Endothelial cell of umbilical vein (primary cell): ENCODE data around the gene SFMBT1. TPM values are rescaled to one million over a fixed set of nuclear protein-coding genes. Genes with fewer than 3 reads are reported as not detected.

Experiments used
- BruUV-seq: library from RNA; stranded (reverse); fragments of 400-500 nt; replicated peaks from 2 replicates; lab custom pipeline; 2021; lab: Mats Ljungman, UMichigan
- CTCF ChIA-PET: fragments of 300-600, 350-600 bp; sonication (Branson Sonifier 250); formaldehyde crosslinking; loops from one replicate; lab custom pipeline; 2021; ENCODE audit warnings: antibody characterized with exemption, inconsistent platforms; lab: Charles Lee
- POLR2A ChIA-PET: fragments of 300-600, 350-600 bp; sonication (Branson Sonifier 250); formaldehyde crosslinking; loops from one replicate; lab custom pipeline; 2021; ENCODE audit warnings: antibody characterized with exemption, inconsistent platforms; lab: Charles Lee
- DNase-seq: peaks from one replicate; pipeline ENCODE4 v3.0.0-alpha.2; 2011; ENCODE audit warnings: low read depth, low spot score
- FAIRE-seq: peaks from 2 replicates; lab custom pipeline; 2011; peaks lifted over from hg19 to GRCh38; lab: Jason Lieb, UNC
- H2AFZ ChIP-seq: 2 replicates; pipeline ENCODE4 v1.6.0; 2012; ENCODE audit warnings: low read depth, low read length, control low read depth, inconsistent platforms
- H3K27ac ChIP-seq: 2 replicates; pipeline ENCODE4 v1.5.1; 2011; ENCODE audit warnings: low read depth, mild to moderate bottlenecking, control low read depth, low read length, moderate library complexity; ENCODE audit not compliant: insufficient read depth
- H3K27me3 ChIP-seq, 2 experiments: 2 replicates each; pipeline versions ENCODE4 v1.6.0 to v1.6.1; 2011; ENCODE audit warnings: low read length in 2 of 2, mixed read lengths in 1 of 2; ENCODE audit not compliant: control insufficient read depth in 2 of 2, insufficient read depth in 2 of 2
- H3K36me3 ChIP-seq, 2 experiments: 2 replicates in 1 of 2; 3 replicates in 1 of 2; pipeline ENCODE4 v1.5.1; 2011; ENCODE audit warnings: low read length in 2 of 2, mild to moderate bottlenecking in 1 of 2, moderate library complexity in 1 of 2; ENCODE audit not compliant: control insufficient read depth in 2 of 2, insufficient read depth in 2 of 2; ENCODE audit errors: extremely low read depth in 1 of 2
- H3K4me1 ChIP-seq: 3 replicates; pipeline ENCODE4 v1.5.1; 2011; ENCODE audit warnings: mild to moderate bottlenecking, low read length; ENCODE audit not compliant: control insufficient read depth, insufficient read depth; ENCODE audit errors: extremely low read depth
- H3K4me2 ChIP-seq: 2 replicates; pipeline ENCODE4 v1.6.1; 2011; ENCODE audit warnings: low read length, control low read depth, mixed read lengths; ENCODE audit not compliant: insufficient read depth
- H3K4me3 ChIP-seq, 3 experiments: fragments of 200-600 bp in 1 of 3; sonication (generic), shearing (Covaris generic) in 1 of 3; replicated peaks in 1 of 3; 2 replicates each; pipeline ENCODE4 v1.5.1; 2011 to 2016; ENCODE audit warnings: control low read depth in 3 of 3, low read length in 3 of 3, mild to moderate bottlenecking in 2 of 3, inconsistent platforms in 1 of 3, low read depth in 1 of 3, moderate library complexity in 1 of 3; ENCODE audit not compliant: insufficient read depth in 1 of 3
- H3K79me2 ChIP-seq: 2 replicates; pipeline ENCODE4 v1.6.0; 2012; ENCODE audit warnings: low read length, inconsistent platforms; ENCODE audit not compliant: control insufficient read depth, insufficient read depth
- H3K9ac ChIP-seq: replicated peaks from 2 replicates; pipeline ENCODE3; 2011; ENCODE audit warnings: low read length, control low read depth; ENCODE audit not compliant: insufficient read depth; ENCODE audit errors: extremely low read depth
- H3K9me1 ChIP-seq: replicated peaks from 3 replicates; pipeline ENCODE4 v1.6.0; 2011; ENCODE audit warnings: mild to moderate bottlenecking, low read length; ENCODE audit not compliant: control insufficient read depth, insufficient read depth; ENCODE audit errors: extremely low read depth
- H3K9me3 ChIP-seq: replicated peaks from 2 replicates; pipeline ENCODE4 v1.5.1; 2012; ENCODE audit warnings: low read length, inconsistent platforms; ENCODE audit not compliant: control insufficient read depth, insufficient read depth
- H4K20me1 ChIP-seq: replicated peaks from 2 replicates; pipeline ENCODE3; 2011; ENCODE audit warnings: mild to moderate bottlenecking, low read length; ENCODE audit not compliant: control insufficient read depth, insufficient read depth; ENCODE audit errors: extremely low read depth
- EZH2 ChIP-seq: IDR thresholded peaks from 2 replicates; pipeline ENCODE4 v1.6.1; 2012; ENCODE audit warnings: borderline replicate concordance, low read depth, mild to moderate bottlenecking, moderate library complexity, low read length, inconsistent platforms; ENCODE audit not compliant: severe bottlenecking
- FOS ChIP-seq: IDR thresholded peaks from 2 replicates; pipeline ENCODE4 v1.6.1; 2011; ENCODE audit warnings: mild to moderate bottlenecking, low read length, moderate library complexity, borderline replicate concordance; ENCODE audit not compliant: insufficient read depth
- GATA2 ChIP-seq: IDR thresholded peaks from 2 replicates; pipeline ENCODE4 v1.7.0; 2011; ENCODE audit warnings: low read depth, mild to moderate bottlenecking, moderate library complexity, mixed read lengths, low read length; ENCODE audit not compliant: insufficient read length, insufficient read depth
- JUN ChIP-seq: IDR thresholded peaks from 2 replicates; pipeline ENCODE4 v1.6.1; 2011; ENCODE audit warnings: borderline replicate concordance, low read depth; ENCODE audit not compliant: insufficient read length, insufficient read depth
- MYC ChIP-seq: IDR thresholded peaks from one replicate; pipeline ENCODE4 v1.6.1; 2011; ENCODE audit warnings: mild to moderate bottlenecking, low read depth, low read length
- POLR2A ChIP-seq: IDR thresholded peaks from 2 replicates; pipeline ENCODE4 v1.6.1; 2012; ENCODE audit warnings: low read depth, mild to moderate bottlenecking, control low read depth, low read length
- POLR2AphosphoS5 ChIP-seq: IDR thresholded peaks from 2 replicates; pipeline ENCODE4 v1.6.1; 2012; ENCODE audit warnings: low read depth, mild to moderate bottlenecking, control low read depth, low read length, moderate library complexity; ENCODE audit not compliant: insufficient read depth
- dilution Hi-C: fragments of 300-500 bp; cut with MboI; formaldehyde crosslinking; loops from one replicate; pipeline ENCODE4 v1.15.0; 2019; ENCODE audit warnings: low sequenced_read_pairs; ENCODE audit not compliant: extremely low pct_ligation_motif_present
- intact Hi-C: fragments of 100-400 bp; cut with micrococcal nuclease; formaldehyde crosslinking; loops from one replicate; pipeline ENCODE4 v1.10.0; 2022
- polyA plus RNA-seq, 4 experiments: library from polyadenylated mRNA; depleted of rRNA in 3 of 4; stranded (reverse) in 3 of 4; unstranded in 1 of 4; fragments of >200 nt; gene quantifications; 2 replicates each; pipeline versions ENCODE4 v1.2.1 to v1.2.3, GENCODE V29; 2011 to 2012; ENCODE audit warnings: missing spikeins in 1 of 4
- total RNA-seq: library from RNA; stranded (reverse); gene quantifications from 2 replicates; pipeline ENCODE4 v1.2.3, GENCODE V29; 2021
- TF ChIP-seq, protein P1 (sequence below): IDR thresholded peaks from 2 replicates; pipeline ENCODE4 v1.6.1; 2011; ENCODE audit not compliant: insufficient read depth, insufficient read length
- TF ChIP-seq, protein P2 (sequence below), 2 donors: IDR thresholded peaks; 1 replicate in 1 of 2; 2 replicates in 1 of 2; pipeline ENCODE4 v1.5.1; 2011; ENCODE audit warnings: low read length in 2 of 2, mild to moderate bottlenecking in 2 of 2, moderate library complexity in 2 of 2, control low read depth in 1 of 2, inconsistent platforms in 1 of 2, low read depth in 1 of 2; ENCODE audit not compliant: insufficient read depth in 1 of 2; ENCODE audit errors: extremely low read depth in 1 of 2

Gene SFMBT1
- total and polyA plus RNA-seq, 2 donors (not counting 3 experiments of a cell fraction or from before 2014, with no cell fraction given): 1.8 to 6.0 TPM

DNA sequence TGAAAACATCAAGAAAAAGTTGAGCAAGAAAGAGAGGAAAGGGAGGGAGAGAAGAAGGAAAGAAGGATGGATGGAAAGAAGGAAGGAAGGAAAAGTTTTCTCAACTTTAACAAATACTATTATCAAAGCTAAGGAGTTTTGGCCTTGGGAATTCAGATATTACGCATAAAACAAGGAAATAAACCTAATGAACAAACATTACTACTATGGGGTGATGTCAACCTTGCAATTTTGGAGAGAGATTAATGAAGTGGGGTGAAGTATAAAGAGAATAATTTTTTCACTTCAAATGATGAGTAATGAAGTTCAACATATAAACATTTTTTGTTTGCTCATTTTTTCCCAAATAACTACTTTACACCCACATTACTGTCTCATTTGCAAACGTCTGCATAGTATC, 55.2 kb downstream of the SFMBT1 start:
- no peaks in the 10 kb centered on the region for H3K27me3 ChIP-seq
- H3K4me3 ChIP-seq: no peak overlapping the region
- POLR2A ChIA-PET: interaction anchor here (1.0 kb wide), 1 partner anchor 14 kb away, joined by 6 read pairs; no protein-coding TSS in a partner anchor
- dilution Hi-C loops: no loop called here
- H3K9me1 ChIP-seq: no peaks in the 10 kb centered on the region
- H3K4me1 ChIP-seq: no peaks in the 10 kb centered on the region
- H3K79me2 ChIP-seq: no peaks in the 10 kb centered on the region
- intact Hi-C loops: no loop called here
- H4K20me1 ChIP-seq: no peaks in the 10 kb centered on the region
- no peak overlapping the region for H3K27ac ChIP-seq
- no peaks in the 10 kb centered on the region for H3K9me3 ChIP-seq
- H3K36me3 ChIP-seq: no peaks in the 10 kb centered on the region
- BruUV-seq: no TSS peak
- TF ChIP-seq GATA2 (no peak), POLR2A (no peak), EZH2 (no peak), POLR2AphosphoS5 (no peak), FOS (no peak), JUN (no peak), MYC (no peak)
- TF ChIP-seq, protein P1, sequence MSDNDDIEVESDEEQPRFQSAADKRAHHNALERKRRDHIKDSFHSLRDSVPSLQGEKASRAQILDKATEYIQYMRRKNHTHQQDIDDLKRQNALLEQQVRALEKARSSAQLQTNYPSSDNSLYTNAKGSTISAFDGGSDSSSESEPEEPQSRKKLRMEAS: no peak
- TF ChIP-seq, protein P2, sequence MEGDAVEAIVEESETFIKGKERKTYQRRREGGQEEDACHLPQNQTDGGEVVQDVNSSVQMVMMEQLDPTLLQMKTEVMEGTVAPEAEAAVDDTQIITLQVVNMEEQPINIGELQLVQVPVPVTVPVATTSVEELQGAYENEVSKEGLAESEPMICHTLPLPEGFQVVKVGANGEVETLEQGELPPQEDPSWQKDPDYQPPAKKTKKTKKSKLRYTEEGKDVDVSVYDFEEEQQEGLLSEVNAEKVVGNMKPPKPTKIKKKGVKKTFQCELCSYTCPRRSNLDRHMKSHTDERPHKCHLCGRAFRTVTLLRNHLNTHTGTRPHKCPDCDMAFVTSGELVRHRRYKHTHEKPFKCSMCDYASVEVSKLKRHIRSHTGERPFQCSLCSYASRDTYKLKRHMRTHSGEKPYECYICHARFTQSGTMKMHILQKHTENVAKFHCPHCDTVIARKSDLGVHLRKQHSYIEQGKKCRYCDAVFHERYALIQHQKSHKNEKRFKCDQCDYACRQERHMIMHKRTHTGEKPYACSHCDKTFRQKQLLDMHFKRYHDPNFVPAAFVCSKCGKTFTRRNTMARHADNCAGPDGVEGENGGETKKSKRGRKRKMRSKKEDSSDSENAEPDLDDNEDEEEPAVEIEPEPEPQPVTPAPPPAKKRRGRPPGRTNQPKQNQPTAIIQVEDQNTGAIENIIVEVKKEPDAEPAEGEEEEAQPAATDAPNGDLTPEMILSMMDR (IDR thresholded peaks at IDR 0.05; ENCODE audit: extremely low read depth in 1 of 2, insufficient read depth in 1 of 2, low read depth in 1 of 2, low read length in 2 of 2): no peak
- no peak overlapping the region for H3K9ac ChIP-seq
- CTCF ChIA-PET: no interaction called here
- no peak overlapping the region for H3K4me2 ChIP-seq
- no peak overlapping the region for H2AFZ ChIP-seq
- FAIRE-seq (no peak), DNase-seq (no peak)
